NCI-H2029 treated with DMSO at 0.1 percent for 48 hours (cell line): Measurements from ENCODE around the gene UAP1L1.
"Not testable (repeated sequence)": the region's sequence is repeated elsewhere in the genome, so short reads cannot be mapped to it uniquely, and the experiment has no call there.

Source experiments
- DNase-seq: peaks from one replicate; lab custom pipeline; 2025; lab: John Stamatoyannopoulos, UW

Gene UAP1L1, protein sequence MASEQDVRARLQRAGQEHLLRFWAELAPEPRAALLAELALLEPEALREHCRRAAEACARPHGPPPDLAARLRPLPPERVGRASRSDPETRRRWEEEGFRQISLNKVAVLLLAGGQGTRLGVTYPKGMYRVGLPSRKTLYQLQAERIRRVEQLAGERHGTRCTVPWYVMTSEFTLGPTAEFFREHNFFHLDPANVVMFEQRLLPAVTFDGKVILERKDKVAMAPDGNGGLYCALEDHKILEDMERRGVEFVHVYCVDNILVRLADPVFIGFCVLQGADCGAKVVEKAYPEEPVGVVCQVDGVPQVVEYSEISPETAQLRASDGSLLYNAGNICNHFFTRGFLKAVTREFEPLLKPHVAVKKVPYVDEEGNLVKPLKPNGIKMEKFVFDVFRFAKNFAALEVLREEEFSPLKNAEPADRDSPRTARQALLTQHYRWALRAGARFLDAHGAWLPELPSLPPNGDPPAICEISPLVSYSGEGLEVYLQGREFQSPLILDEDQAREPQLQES

DNA sequence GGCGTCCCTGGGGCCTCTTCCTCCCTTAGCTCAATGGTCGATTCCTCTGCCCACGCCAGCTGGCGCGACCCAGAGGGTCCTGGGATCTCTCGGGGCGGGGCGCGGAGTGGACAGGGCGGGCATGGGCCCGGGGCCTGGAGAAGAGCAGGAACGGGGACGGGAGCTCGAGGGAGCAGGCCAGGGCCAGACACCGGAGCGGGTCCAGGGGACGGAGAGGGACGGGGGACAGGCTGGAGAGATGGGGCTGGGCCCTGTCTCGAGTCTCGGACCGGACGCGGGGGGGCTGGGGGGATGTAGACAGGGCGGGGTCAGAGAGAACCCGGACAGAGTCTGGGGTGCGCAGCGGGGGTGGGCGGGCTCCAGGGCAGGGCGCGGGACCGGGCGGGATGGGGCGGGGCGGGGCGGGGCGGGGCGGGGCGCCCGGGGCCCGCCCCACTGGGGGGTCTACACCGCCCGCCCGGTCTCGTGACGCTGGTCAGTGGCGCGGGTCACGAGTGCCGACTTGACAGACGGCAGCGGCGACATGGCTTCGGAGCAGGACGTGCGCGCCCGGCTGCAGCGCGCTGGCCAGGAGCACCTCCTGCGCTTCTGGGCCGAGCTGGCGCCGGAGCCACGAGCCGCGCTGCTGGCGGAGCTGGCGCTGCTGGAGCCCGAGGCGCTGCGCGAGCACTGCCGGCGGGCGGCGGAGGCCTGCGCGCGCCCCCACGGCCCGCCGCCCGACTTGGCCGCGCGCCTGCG is at the start of gene UAP1L1:
Gene UAP1L1, plus strand, starts transcription at position 508 of the 738 bp plus-strand sequence. Its CDS starts 16 bp downstream, at position 524.
- DNase-seq: no peak

DNA sequence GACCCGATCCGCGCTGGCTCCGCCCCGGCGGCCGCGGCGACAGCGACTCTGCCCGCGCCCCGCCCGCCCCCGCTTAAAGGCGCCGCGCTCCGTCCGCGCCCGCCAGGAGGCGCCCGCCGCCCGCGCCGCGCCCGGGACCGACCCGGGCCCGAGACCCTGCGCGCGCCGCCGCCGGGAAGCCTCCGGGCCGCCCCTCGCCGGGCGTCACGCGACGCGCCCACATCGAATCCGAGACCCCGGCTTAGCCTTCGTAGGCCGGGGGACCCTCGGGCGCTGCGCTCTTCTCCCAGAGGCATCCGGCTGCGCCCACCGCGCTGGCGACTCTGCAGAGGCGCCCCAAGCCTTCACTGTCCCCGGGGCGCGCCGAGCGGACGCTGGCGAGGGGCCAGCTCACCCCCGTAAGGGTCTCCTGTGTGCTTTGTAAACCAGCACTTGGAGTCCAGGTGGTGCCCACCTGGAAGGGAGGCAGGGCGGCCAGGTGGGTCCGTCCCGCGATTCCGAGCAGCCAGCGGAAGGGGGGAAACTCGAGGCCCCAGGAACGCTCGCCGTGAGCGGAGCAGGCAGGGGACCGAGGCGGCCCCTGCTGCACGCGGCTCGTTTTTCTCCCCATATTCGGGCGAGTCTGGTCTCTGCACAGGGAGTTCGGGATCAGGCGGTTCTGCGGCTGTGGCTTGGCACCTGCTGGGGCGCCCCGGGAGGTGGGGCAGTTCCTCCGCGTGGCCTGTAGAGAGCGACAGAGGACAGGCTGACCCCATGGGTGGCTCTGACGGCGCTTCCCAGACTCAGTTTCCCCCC is 48.9 kb upstream of the UAP1L1 start:
- peak; percentile 29 for DNase-seq

DNA sequence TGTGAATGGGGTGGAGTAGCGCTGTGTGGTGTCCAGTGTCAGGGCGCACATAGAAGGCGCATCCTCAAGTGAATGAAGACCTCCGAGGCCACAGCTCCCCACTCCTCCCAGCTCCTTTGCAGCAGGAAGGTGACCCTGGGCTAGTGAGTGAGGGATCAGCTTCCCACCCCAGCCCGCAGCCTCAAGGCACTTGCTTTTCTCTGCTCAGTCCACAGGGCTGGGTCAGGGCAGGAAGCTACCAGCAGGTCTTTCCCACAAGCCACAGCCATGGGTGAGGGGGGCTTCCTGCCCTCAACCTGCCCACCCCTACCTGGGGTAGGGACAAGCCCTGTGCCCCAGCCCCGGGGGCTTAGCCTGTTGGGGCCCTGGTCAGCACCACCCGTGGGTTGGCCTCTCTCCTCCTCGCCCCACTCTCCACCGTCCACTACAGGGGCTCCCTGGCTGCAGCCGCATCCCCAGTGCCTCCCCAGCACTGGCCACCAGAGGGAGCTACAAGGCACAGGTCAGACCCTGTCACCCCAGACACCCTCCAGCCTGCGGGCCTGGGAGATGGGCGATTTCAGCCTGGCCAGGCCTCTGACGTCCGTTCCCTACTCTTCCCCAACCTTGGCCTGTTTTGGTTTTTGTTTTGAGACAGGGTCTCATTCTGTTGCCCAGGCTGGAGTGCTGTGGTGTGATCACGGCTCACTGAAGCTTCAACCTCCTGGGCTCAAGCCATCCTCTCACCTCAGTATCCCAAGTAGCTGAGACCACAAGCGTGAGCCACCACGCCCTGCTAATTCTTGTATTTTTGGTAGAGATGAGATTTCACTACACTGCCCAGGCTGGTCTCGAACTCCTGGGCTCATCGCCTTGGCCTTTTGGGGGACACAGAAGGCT is 48.0 kb upstream of the UAP1L1 start:
- no peak for DNase-seq

DNA sequence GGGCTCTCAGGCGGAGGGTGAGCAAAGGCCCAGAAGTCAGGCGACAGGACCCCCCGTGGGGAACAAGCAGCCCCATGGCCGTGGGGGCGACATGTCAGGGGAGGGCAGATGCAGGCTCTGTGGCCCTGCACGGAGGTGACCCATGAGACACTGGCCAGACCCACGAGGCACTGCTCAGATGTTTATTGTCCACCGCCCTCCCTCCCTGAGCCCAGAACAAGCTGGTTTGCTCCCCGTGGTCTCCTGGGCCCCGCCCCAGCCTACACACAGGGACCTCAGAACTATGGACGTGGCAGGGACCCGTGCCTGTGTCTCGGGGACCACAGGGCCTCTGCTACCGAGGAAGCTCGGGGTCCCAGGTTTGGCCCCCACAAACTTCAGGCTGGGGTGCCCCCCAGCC is 47.3 kb upstream of the UAP1L1 start:
- DNase-seq: no peak

DNA sequence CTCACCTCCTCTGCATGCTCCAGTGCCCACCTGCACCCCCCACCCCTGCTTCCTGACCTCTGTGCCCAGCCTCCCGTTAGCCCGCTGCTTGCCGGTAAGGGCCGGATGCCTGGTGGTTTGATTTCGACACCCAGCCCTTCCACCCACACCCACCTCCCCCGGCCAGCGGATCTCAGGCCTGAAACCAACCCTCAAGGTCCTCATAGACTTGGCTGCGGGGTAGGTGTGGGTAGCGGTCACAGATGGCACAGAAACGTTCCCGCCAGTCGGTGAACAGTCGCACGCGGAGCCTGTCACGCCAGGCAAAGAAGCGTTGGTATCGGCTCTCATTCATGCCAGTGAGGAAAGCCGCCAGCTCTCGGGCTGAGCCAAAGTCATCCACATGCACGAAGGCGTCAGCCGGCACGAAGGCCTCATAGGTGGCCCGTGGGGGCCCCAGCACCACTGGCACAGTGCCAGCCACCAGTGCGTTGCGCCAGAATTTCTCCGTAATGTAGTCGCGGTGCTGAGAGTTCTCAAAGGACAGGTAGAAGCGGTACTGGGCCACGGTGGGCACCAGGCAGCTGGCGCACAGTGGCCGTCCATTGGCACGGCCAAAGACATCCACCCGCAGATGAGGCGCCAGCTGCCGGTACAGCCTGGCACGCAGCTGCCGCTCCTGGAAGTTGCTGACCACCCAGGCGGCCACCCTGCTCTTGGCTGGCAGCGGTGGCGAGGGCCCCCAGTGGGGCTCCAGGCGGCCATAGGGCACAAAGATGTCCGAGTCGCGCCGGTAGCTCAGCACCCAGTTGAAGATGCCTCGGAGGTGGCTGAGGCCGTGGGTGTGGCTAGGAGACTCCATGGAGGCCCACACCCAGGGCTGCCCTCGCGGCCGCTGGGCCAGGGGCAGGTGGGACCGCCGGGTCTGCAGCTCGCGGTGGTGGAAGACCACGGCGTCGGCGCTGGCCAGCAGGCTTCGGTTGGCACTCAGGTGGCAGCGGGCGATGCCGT is 46.5 kb upstream of the UAP1L1 start:
- no peak for DNase-seq

DNA sequence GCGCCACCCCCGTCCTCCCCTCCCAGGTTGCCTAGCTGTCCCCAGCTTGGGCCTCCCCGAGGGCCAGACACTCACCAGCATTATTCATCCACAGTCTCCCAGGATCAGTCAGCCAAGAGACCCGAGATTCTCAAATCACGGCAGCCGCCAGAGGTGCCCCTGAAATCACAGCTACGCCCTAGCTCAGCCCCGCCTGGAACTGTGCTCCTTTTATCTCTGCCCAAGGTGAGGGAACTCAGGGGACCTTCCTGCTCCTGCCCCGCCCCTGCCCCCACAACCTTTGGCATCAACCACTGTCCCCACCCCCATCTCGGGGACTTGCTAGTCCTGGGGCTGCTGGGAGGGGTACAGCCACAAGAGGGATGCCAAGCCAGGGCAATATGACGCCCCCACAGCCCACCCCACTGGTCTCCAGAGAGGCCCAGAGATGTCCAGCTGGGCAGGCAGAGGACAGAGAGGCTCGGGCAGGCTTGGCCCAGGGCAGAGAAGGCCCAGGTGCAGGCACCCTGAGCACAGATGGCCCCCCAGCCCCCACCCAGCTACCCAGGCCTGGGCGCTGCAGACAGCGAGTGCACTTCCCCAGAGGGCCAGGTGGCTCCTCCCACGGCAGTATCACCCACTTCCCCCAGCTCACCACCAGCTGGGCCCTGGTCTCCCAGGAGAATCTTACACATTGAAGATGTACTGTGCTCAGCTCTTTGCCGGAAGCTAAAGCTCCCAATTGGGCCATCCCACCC is 45.2 kb upstream of the UAP1L1 start, which contains the start of gene FUT7:
Gene FUT7, minus strand, starts transcription at position 185 of the 737 bp plus-strand sequence. Its CDS starts 97 bp downstream, at position 88.
- no peak for DNase-seq

DNA sequence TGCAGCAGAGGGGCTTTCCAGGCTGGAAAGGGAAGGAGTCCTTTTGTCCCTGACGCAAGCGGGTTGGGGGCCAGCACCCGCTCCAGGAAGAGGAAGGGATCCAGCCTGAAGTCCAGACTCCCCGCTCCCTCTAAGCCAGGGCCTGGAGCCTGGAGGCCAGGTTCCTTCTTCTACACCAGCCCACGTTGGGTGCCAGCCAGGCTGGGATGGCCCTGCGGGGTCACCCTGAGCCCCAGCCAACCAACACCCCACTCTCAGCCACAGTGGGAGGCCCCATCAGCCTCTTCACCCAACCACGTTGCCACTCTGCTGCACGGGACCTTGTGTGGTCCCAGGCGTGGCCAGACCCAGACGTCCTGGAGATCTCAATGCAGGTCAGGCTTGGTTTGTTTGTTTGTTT is 44.5 kb upstream of the UAP1L1 start:
- no peak for DNase-seq

DNA sequence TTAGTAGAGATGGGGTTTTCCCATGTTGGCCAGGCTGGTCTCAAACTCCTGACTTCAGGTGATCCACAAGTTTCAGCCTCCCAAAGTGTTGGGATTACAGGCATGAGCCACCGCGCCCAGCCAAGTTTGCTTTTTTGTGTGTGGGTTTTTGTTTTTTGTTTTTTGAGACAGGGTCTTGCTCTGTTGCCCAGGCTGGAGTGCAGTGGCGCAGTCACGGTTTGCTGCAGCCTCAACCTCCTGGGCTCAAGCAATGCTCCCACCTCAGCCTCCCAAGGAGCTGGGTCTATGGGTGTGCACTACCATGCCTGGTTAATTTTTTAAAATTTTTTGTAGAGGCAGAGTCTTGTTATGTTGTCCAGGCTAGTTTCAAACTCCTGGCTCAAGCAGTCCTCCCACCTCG is 43.8 kb upstream of the UAP1L1 start:
- DNase-seq: not testable (repeated sequence)

DNA sequence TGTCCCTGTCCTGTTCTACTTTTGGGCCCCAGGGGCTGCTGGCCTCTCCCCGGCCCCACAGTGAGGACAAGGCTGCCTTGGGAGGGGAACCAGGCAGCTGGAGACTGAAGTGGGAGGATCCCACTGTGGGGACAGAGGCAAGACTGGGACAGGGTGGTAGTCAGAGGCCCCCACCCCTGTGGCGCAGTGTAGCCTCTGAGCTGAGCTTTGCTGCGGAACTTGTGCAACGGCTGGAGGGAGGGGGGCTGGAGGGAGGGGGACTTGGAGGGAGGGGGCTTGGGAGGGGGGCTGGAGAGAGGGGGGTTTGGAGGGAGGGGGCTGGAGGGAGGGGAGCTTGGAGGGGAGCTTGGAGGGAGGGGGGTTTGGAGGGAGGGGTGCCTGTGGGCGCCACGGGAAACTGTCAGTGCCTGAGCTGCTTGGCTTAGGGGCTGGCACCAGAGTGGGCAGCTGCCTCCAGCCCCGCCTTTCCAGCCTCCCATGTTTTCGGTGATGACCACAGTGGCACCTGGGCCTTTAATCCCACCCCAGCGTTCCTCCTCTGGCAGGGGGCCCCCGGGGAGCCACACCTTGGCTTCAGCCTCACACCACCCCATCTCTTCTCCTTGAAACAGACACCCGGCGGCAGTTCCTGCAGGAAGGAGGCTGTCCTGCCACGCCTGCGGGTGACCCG is 43.1 kb upstream of the UAP1L1 start:
- DNase-seq: no peak

DNA sequence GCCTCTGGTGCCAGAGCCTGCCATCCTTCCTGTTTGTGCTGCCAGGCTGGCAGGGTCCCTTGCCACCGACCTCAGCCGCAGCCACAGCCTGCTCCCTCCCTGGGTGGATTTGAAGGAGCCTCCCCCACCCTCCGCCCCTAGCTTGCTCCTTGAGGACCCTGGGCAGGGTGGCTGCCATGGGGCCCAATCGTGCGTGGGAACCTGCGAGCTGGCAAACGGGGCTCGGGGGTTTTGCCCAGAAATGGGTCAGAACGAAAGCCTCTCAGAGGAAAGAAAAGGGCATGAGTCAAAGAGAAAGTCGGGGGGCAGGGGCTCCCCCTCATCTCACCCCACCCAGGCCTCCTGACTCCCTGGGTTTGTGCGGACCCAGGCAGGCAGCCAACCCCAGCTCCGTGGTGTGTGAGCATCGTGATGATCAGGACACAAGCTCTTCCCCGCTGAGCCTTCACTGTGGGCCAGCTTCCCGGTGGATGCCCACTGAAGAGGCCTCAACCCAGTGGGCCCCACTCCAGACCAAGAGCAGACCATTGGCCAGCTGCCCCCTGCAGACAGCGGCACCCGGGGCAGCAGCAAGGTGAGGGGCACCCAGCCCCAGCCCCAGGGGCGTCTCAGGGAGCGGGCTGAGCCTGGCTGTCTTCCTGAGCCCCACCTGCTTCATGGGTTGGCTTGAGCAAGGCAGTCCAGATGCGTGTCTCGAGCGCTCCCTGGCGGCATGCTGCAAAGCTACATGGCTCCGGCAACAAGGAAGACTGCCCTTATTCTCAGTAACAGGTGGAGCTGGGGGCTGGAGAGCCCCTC is 42.4 kb upstream of the UAP1L1 start:
- peak; percentile 81 for DNase-seq

DNA sequence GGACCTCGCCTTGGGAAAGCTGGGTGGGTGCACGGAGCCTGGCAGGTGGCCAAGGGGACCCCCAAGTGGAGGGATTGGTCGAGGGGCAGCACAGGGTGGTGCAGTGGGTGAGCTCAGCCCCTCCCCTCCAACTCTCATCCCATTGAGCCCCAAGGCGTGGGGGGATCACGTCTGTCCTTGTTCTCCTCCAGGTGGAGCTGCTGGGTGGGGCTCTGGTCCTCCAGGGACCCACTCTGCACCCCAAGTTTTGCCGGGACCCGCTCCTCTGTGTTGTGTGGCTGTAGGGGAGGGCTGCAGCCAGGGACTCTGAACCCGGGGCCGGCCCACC is 41.8 kb upstream of the UAP1L1 start:
- no peak for DNase-seq

DNA sequence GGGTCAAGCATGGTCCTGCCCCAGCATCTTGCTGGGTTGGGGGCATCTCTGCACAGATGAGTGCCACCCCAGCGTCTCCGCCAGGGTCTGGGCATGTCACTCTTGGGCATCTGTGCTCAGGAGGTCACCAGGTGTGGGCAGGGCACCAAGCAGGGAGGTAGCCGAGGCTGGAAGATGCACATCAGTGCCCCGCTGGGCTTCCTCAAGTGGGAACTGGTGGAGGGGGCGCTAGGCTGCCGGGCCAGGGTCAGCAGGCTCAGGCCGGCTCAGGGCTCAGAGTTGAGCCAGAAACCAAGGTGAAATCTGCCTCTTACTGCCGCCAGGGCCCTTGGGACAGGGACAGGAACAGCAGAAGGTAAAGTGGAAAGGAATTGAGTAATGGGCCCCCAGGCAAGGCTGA is 41.4 kb upstream of the UAP1L1 start:
- DNase-seq: no peak

DNA sequence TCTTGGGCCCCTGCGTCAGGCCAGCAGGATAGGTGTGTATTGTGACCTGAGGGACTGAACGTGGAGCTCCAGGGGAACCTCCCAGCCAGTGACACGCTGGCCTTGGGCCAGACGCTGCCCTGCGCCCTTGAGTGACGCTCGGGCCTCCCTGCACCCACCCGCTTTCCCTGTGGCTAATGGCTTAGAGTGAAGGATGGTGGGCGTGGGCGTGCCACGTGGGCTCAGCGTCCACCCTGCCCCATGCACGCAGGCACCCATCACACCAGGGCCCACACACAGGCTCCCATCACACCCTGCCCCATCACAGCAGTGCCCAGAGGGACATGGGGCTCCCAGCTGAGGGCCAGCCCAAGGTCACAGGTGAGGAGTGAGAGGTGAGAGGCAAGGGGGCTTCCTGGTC is 40.3 kb upstream of the UAP1L1 start:
- no peak for DNase-seq

DNA sequence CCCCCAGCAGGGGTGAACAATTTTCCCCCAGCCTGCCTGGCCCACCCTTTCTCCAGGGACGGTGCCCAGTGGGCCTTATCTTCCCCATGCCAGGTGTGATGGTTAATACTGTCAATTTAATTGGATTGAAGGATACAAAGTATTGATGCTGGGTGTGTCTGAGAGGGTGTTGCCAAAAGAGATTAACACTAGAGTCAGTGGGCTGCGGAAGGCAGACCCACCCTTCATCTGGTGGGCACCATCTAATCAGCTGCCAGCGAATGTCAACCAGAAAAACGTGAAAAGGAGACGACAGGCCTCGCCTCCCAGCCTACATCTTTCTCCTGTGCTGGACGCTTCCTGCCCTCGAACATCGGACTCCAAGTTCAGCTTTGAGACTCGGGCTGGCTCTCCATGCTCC is 39.8 kb upstream of the UAP1L1 start:
- no peak for DNase-seq

DNA sequence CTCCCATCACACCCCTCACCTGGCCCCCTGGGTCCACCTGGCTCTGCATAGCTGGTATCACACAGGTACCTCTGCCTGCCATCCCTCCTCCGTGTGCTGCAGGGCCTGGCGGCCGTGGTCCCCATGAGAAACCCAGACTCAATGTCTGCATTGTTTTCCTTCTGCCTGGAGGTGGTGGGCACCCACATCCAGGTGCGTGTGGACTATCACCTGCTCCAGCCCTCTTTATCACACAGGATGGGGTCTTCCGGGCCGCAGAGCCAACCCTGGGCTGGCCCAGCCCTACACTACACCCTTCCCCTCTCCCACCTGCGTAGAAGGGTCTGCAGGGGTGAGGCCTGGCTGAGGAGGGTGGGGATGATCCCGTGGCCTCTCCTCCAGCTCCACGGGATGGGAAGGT is 38.4 kb upstream of the UAP1L1 start:
- DNase-seq: no peak

DNA sequence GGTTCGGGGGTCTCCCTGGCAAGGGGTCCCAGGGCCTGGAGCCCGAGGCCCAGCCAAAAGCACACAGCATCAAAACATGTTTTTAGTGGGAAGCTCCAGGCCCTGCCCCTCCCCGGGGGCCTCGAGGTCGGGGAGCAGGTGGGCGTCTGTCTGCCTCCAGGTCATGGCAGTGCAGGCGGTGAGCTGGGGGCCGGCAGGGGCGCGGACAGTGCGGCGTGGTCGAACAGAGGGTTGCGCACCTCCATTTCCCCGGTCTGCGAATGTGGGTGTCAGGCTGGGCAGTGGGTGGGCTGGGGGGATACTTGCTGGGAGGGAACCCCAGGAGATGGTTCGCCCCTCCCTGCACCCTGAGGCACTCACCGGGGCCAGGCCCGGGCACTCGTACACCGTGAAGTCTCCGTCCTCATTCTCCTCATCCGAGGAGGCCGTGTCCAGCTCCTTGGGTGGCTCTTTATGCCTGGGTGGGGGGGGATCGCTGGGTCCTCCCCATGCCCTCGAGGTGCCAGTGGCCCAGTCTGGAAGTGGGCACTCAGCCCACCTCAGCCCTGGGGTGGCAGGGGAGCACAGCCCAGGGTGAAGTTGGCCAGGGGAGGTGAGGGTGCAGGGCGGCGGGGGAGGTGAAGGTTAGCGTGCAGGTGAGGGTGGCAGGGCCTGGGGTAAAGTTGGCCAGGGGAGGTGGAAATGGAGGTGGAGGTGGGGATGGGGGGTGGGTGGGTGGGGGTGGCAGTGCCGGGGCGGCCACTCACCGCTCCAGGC is 37.5 kb upstream of the UAP1L1 start:
- no peak for DNase-seq

DNA sequence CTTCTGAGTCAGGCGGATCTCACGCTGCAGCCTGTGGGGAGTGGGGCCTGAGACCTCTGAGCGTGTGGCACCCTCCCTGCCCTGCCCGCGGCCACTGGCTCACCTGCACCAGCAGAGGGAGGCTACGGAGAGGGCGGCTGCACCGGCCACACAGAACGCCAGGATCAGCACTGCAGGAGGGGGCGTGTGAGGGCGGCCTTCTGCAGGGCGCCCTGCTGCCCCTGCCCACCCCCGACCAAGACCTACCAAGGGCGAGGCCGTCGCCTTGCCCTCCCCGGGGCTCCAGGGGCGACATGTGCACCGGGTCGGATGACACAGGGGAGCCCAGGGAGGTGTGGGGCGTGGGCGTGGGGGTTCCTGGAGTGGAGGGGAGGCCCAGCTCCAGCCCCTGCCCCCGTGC is 36.7 kb upstream of the UAP1L1 start:
- no peak for DNase-seq
